GM12872 (cell line): ENCODE data around the gene CPLX3.

Experiments used
- TF ChIP-seq, protein P1 (sequence below): IDR thresholded peaks from 3 replicates; pipeline ENCODE4 v1.5.1; 2011; ENCODE audit warnings: low read depth, mild to moderate bottlenecking, low read length, moderate library complexity; ENCODE audit not compliant: insufficient read depth

Gene CPLX3

DNA sequence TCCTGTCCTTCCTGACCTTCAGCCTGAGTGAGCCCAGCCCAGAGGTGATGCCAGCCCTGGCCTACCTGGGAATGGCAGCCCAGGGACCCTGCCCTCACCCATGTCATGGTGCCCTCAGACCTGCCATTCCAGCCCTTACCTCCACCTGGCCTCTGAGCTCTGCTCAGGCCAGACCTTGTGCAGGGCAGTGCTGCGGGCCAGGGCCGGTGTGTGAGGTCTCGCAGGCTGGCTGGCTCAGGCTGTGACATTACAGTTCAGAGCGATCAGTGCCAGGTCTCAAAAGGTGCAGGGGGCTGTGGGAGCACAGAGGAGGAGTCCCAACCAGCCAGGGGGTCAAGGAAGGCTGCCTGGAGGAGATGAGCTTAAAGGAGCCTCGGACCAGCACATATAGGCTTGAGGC is 6.4 kb upstream of the CPLX3 start:
- TF ChIP-seq, protein P1, sequence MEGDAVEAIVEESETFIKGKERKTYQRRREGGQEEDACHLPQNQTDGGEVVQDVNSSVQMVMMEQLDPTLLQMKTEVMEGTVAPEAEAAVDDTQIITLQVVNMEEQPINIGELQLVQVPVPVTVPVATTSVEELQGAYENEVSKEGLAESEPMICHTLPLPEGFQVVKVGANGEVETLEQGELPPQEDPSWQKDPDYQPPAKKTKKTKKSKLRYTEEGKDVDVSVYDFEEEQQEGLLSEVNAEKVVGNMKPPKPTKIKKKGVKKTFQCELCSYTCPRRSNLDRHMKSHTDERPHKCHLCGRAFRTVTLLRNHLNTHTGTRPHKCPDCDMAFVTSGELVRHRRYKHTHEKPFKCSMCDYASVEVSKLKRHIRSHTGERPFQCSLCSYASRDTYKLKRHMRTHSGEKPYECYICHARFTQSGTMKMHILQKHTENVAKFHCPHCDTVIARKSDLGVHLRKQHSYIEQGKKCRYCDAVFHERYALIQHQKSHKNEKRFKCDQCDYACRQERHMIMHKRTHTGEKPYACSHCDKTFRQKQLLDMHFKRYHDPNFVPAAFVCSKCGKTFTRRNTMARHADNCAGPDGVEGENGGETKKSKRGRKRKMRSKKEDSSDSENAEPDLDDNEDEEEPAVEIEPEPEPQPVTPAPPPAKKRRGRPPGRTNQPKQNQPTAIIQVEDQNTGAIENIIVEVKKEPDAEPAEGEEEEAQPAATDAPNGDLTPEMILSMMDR: no peak

DNA sequence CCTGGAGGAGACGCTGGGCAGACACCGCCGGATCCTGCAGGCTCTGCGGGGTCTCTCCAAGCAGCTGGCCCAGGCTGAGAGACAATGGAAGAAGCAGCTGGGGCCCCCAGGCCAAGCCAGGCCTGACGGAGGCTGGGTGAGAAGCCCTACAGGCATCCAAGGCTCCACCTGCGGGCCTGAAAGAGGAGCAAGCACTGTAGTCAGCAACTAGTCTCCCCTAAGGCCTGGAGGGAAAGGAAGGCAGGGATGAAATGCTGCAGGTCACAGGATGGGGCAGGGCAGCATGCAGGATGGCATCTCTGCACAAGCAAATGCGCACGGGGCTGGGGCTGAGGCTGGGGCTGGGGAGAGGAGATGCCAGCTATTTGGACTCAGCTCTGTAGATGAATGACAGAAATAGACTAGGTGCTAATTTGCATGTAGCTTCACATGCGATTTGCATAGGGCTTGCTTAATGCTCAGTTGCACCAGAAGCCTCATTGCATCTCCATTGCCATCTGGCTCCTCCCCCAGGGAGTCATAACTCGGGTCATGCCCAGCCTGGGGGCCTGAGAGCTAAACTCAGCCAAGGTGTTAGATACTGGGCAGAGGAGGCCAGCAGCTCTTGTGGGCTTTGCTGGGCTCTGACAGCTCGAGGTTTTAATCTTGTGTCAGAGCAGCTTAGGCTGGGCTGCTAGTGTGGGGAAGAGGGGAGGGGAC is 5.2 kb upstream of the CPLX3 start:
- TF ChIP-seq, protein P1: no peak

DNA sequence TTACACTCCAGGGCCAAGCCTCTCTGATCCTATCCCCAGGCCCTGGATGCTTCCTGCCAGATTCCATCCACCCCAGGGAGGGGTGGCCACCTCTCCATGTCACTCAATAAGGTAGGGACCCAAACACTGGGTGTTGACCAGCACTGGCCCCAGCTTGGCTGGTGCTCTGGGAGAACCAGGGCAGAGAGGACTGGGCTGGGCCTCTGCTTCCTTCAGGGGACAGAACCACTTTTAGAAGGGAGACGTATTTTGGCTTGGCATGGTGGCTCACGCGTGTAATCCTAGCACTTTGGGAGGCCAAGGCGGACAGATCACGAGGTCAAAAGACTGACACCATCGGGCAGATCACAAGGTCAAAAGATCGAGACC is 4.7 kb upstream of the CPLX3 start:
- TF ChIP-seq, protein P1: no peak

DNA sequence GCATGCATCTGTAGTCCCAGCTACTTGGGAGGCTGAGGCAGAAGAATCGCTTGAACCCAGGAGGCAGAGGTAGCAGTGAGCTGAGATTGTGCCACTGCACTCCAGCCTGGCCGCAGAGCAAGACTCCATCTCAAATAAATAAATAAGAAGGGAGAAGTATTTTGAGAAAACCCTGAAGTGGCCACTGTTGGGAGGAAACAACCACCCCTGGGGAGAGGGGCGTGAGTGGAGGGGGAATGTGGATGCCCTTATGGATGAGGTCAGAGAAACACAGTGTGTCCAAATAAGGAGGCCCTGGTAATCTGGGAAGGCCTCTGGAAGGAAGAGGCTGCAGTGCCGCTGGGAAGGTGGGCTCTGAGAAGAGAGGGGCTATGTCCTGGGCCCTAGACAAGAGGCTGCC is 4.2 kb upstream of the CPLX3 start:
- TF ChIP-seq, protein P1: no peak

DNA sequence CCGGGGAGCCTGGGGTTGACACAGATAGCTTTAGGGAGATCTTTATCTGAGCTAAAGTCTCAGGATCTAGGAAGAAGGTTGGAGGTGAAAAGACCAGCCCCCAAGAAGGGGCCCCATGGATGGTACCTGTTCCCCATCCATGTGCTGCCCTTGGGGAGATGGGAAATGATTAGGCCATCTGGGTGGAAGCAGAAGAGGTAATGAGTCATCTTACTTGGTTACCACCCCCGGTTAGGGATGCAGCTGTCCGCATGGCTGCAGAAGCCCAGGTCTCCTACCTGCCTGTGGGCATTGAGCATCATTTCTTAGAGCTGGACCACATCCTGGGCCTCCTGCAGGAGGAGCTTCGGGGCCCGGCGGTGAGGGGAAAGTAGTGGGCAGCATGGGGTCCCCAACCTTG is 3.1 kb upstream of the CPLX3 start:
- TF ChIP-seq, protein P1: no peak

DNA sequence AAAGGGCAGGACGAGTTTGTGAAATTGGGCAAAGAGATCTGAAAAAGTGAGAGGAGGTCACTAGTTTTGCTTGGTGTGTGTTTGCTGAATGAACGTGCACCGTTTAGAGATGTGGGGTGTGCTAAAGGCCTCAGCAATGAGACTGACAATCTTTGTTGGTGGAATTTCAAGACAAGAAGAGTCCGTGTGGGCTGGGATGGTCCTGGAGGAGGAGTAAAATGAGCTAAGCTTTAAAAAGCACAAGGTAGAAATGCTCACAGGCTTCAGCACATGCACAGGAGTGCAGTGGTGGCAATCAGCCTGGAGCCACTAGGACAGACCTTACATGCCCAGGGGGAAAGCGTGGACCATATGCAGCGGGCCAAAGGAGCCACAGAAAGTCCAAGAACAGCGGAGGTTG is 1.5 kb upstream of the CPLX3 start:
- TF ChIP-seq, protein P1: no peak

DNA sequence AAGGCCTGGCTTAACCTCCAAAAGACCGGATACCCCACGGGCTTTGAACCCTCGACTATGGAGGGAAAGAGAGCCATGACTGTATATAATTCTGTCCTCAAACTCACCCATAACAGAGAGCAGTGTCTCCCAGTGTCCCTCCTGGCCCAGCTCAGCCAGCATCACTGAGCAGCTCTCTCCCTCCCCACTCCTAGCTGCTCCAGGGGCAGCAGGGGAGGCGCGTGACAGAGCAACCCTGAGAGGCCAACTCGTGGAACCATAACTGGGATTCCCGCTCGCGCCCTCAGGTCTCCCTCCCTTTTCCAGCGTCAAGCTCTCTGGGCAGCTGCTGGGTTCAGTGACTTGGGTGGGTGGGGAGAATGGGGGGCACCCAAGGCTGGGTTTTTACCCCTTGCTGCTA is 561 bp upstream of the CPLX3 start:
- TF ChIP-seq, protein P1: no peak

DNA sequence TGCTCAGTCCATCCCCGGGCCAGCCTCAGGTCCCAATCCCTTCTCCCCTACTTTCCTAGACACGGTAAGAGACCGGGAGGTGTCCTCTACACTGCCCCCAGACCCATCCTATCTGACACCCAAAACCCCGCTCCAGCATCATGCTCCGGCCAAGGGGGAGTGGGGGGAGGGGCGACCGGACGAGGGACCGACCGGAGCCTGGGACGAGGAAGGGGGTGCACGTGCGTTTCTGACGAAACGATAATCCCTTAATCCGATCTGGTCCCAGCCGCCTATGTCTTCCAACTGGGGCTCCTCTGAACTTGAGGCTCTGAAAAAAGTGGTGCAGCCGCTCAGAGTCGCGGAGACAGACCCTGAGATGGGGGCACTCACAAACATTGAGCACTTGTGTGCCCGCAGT is 494 bp downstream of the CPLX3 start:
- TF ChIP-seq, protein P1: no peak
